Amygdala (tissue), 56 donors: ENCODE results near the gene ADH1C.

Experiments
- DNase-seq, 56 donors: peaks; one replicate each; lab custom pipeline; 2025; lab: John Stamatoyannopoulos, UW

Gene ADH1C

GRCh38 chr4:99305638-99306400 lies 46.7 kb downstream of the ADH1C start:
- no peak for DNase-seq

- no peak for DNase-seq
These were observed 51.0 kb downstream of the ADH1C start for GRCh38 chr4:99301376-99302164.

- peak in 4 of 56 donors; percentile 2 to 32 (median 4) for DNase-seq
These were observed 51.6 kb downstream of the ADH1C start for GRCh38 chr4:99300934-99301333.

GRCh38 chr4:99293357-99293756 lies 59.2 kb downstream of the ADH1C start:
- DNase-seq: no peak

- DNase-seq: no peak
These were observed 61.4 kb downstream of the ADH1C start, which contains the start of gene ADH1A for GRCh38 chr4:99290848-99291786. Gene ADH1A (minus strand): TSS chr4:99290985. CDS start chr4:99290914, 71 bp downstream.
